K562 (cell line): ENCODE data around the gene GABRB3.

Source experiments
- CTCF ChIP-seq, 3 experiments: IDR thresholded peaks in 2 of 3; conservative IDR thresholded peaks in 1 of 3; 2 replicates each; pipeline ENCODE4 v1.5.1; 2011 to 2012; ENCODE audit warnings: low read length in 3 of 3, mild to moderate bottlenecking in 3 of 3, control low read depth in 2 of 3, improper control_type of control experiment in 1 of 3, inconsistent platforms in 1 of 3, low read depth in 1 of 3, mixed read lengths in 1 of 3, moderate library complexity in 1 of 3; ENCODE audit not compliant: insufficient read depth in 2 of 3
- IRF1 ChIP-seq: sonication (generic); formaldehyde crosslinking; IDR thresholded peaks from 2 replicates; pipeline ENCODE4 v1.8.0; 2022; ENCODE audit warnings: missing genetic modification reagents, mild to moderate bottlenecking, borderline replicate concordance
- IRF2 ChIP-seq: sonication (generic); formaldehyde crosslinking; IDR thresholded peaks from 2 replicates; pipeline ENCODE4 v1.8.1; 2022; ENCODE audit warnings: mild to moderate bottlenecking, missing genetic modification reagents
- MTA2 ChIP-seq: fragments of 450-650 bp; IDR thresholded peaks from 2 replicates; pipeline ENCODE4 v1.6.1; 2016; ENCODE audit warnings: low read depth
- TFAM ChIP-seq: fragments of 250-450 bp; sonication (Bioruptor Pico); conservative IDR thresholded peaks from 2 replicates; pipeline ENCODE4 v1.5.0; 2021; ENCODE audit warnings: mild to moderate bottlenecking, moderate library complexity

GRCh38 chr15:26729581-26729980 lies 43.3 kb downstream of the GABRB3 start:
- TF ChIP-seq MTA2 = no peak
- no peak for TF ChIP-seq IRF1 (CRISPR knock-in tag)
- no peak for TF ChIP-seq CTCF (IDR thresholded peaks at IDR 0.05 in 2 of 3, conservative IDR thresholded peaks at IDR 0.05 in 1 of 3; ENCODE audit: insufficient read depth in 2 of 3, low read depth in 1 of 3, low read length in 3 of 3)
- TF ChIP-seq IRF2 (CRISPR knock-in tag) = no peak
- TF ChIP-seq TFAM = no peak
